ENCODE results near the gene ZNF652. TPM values are rescaled to one million over a fixed set of nuclear protein-coding genes. Genes with fewer than 3 reads are reported as not detected.

ZNF652 gene
- total RNA-seq, 4 donors from 2014 or later = 35.7 to 58.6 (median 43.9) TPM

DNA sequence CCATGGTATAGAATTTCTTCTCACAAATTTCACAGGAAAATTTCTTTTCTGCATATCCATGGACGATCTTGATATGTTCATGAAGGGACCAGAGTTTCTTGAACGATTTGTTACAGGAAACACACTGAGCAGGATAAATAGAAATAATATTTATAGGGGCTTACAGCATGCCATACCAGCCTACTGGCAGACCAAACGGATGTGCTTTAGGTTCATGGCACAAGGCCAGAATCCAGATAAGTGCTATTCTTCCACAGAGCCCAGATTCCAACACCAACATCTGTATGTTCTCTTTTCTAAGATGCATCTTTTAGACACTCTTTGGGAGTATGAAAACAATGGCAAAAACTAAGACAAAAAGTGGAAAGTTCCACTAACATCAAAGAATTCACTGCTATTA lies 49.3 kb downstream of the ZNF652 start:
- no peaks in the 10 kb centered on the region for H3K27me3 ChIP-seq
- TF ChIP-seq EP300 (IDR thresholded peaks at IDR 0.05) (no peak), POLR2A (IDR thresholded peaks at IDR 0.05) (no peak)
- TF ChIP-seq, protein P1, sequence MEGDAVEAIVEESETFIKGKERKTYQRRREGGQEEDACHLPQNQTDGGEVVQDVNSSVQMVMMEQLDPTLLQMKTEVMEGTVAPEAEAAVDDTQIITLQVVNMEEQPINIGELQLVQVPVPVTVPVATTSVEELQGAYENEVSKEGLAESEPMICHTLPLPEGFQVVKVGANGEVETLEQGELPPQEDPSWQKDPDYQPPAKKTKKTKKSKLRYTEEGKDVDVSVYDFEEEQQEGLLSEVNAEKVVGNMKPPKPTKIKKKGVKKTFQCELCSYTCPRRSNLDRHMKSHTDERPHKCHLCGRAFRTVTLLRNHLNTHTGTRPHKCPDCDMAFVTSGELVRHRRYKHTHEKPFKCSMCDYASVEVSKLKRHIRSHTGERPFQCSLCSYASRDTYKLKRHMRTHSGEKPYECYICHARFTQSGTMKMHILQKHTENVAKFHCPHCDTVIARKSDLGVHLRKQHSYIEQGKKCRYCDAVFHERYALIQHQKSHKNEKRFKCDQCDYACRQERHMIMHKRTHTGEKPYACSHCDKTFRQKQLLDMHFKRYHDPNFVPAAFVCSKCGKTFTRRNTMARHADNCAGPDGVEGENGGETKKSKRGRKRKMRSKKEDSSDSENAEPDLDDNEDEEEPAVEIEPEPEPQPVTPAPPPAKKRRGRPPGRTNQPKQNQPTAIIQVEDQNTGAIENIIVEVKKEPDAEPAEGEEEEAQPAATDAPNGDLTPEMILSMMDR (IDR thresholded peaks at IDR 0.05) = no peak
- DNase-seq (ENCODE audit: low spot score in 2 of 2) = no peak
- peaks cover 0 to 34% (median 0%) of the 10 kb centered on the region in 3 donors for H3K36me3 ChIP-seq
- H3K4me3 ChIP-seq = no peak overlapping the region
- H3K9me3 ChIP-seq = no peaks in the 10 kb centered on the region
- H3K27ac ChIP-seq = no peak overlapping the region
- peaks cover 0 to 16% (median 3%) of the 10 kb centered on the region in 4 donors for H3K4me1 ChIP-seq
- 75 to 77% methylated on average over 3 of the region's 3 CpGs for WGBS, 2 donors

DNA sequence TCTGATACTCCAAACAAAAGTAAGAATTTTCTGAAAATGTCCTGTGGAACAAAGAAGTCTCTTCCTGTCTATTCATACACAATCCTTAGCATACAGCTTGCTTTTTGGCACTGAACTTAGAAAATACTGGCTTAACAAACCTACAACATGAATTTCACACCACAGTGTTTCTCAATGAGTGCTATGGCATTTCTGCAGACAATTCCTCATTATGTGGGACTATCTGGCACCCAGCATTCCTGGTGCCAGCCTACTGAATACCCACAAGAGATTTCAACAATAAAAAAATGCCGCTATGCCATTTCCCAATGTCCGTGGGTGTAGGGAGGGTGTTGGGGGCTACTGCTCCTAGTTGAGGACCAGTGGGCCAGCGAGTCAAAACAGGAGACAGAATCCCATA lies 62.1 kb downstream of the ZNF652 start:
- peaks cover 0 to 34% (median 4%) of the 10 kb centered on the region in 3 donors for H3K36me3 ChIP-seq
- TF ChIP-seq EP300 (IDR thresholded peaks at IDR 0.05) = no peak
- TF ChIP-seq, protein P1 (IDR thresholded peaks at IDR 0.05) = no peak
- TF ChIP-seq POLR2A (IDR thresholded peaks at IDR 0.05) = no peak
- H3K27me3 ChIP-seq = no peaks in the 10 kb centered on the region
- no peaks in the 10 kb centered on the region for H3K9me3 ChIP-seq
- WGBS, 2 donors = 45 to 55% methylated on average over 3 of the region's 3 CpGs
- peaks cover 0 to 19% (median 0%) of the 10 kb centered on the region in 4 donors for H3K4me1 ChIP-seq
- H3K4me3 ChIP-seq = no peak overlapping the region
- peak overlapping the region; percentile 36 to 77 (median 46) for H3K27ac ChIP-seq
- DNase-seq (ENCODE audit: low spot score in 2 of 2) = no peak

DNA sequence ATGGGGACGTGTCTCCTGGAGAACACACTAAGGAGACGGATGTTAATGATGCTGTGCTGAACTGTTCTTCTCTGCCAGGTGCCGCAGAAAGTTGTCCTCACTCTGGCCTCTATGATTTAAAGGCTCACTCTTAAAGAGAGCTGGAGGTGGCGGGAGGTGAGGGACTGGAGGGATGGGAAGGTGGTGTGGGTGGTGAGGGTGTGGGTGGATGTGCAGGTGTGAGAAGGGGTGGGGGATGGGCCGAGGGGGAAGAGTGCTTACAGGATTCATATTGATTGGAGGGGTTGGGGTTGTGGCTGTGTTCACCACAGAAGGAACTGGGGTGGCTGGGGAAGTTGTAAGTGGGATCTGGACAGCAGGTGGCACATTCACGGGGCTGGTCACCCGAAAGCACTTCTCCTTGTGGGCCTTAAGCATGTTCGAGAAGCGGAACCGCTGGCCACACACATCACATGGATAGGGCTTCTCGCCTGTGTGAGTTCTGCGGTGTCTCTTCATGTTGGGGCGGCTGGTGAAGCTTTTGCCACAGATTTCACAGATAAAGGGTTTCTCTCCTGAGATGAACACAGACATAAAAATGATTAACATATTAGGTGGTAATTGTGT lies 63.6 kb downstream of the ZNF652 start:
- Histone ChIP-seq H3K9me3 (no peaks in the 10 kb centered on the region), H3K27me3 (no peaks in the 10 kb centered on the region), H3K36me3 (peaks cover 0 to 32% (median 4%) of the 10 kb centered on the region in 3 donors), H3K4me1 (peaks cover 0 to 19% (median 0%) of the 10 kb centered on the region in 4 donors), H3K4me3 (no peak overlapping the region), H3K27ac (peak overlapping the region in 1 of 4 donors; percentile 77)
- WGBS, 2 donors = 87 to 88% methylated on average over 13 of the region's 13 CpGs
- DNase-seq (ENCODE audit: low spot score in 2 of 2) = no peak
- TF ChIP-seq POLR2A (IDR thresholded peaks at IDR 0.05) (no peak), EP300 (IDR thresholded peaks at IDR 0.05) (no peak)

DNA sequence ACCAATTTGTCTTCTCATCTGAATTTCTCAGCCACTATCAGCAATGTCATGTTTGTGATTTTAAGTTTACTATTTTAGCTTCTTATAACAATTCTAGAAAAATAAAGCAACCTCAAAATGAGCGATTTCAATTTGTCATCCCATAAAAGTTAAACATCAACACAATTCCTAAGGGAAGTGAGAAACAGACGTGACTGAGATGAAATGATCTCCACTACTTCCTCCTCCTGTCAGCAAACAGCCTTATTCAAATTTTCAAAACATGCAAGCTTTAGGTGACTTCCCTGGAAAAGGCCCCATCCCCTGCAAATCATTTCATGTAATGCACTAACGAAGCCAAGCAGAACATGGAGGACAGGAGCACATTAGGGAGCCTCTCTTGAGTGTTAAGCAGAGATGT lies 64.9 kb downstream of the ZNF652 start:
- Histone ChIP-seq H3K36me3 (peaks cover 0 to 28% (median 4%) of the 10 kb centered on the region in 3 donors), H3K9me3 (no peaks in the 10 kb centered on the region), H3K27me3 (no peaks in the 10 kb centered on the region), H3K27ac (no peak overlapping the region), H3K4me3 (no peak overlapping the region), H3K4me1 (peaks cover 0 to 19% (median 0%) of the 10 kb centered on the region in 4 donors)
- TF ChIP-seq, protein P1 (IDR thresholded peaks at IDR 0.05) = no peak
- TF ChIP-seq EP300 (IDR thresholded peaks at IDR 0.05) (no peak), POLR2A (IDR thresholded peaks at IDR 0.05) (no peak)
- DNase-seq (ENCODE audit: low spot score in 2 of 2) = no peak
- WGBS, 2 donors = 68 to 70% methylated on average over 3 of the region's 3 CpGs

DNA sequence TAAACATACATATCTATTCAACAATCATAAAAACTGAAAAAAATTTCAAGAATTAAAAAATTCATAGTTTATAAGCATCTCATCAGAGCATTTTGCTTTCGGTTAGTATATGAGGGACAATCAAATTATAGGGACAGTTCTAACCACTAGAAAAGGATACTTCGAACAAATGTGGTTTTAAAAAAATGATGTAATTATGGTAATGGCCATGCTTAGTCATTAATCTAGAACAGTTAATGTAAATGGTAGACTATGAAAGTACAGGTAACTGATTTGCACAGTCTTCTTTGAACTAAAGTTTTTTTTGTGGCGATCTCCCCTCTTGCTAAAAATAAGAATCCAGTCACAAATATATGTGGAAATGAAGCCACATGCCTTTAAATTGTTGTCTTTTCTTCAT lies 67.9 kb downstream of the ZNF652 start:
- Histone ChIP-seq H3K9me3 (no peaks in the 10 kb centered on the region), H3K4me3 (no peak overlapping the region), H3K36me3 (peaks cover 0 to 41% (median 4%) of the 10 kb centered on the region in 3 donors), H3K27ac (no peak overlapping the region), H3K4me1 (peaks cover 0 to 5% (median 0%) of the 10 kb centered on the region in 4 donors), H3K27me3 (no peaks in the 10 kb centered on the region)
- no peak for DNase-seq (ENCODE audit: low spot score in 2 of 2)
- TF ChIP-seq EP300 (IDR thresholded peaks at IDR 0.05) (no peak), POLR2A (IDR thresholded peaks at IDR 0.05) (no peak)
- TF ChIP-seq, protein P1 (IDR thresholded peaks at IDR 0.05) = no peak
- 86 to 88% methylated on average over 3 of the region's 3 CpGs for WGBS, 2 donors
